Astrocyte of the spinal cord (primary cell): ENCODE data around the gene OR5B17.
"Not testable (repeated sequence)": the region's sequence is repeated elsewhere in the genome, so short reads cannot be mapped to it uniquely, and the experiment has no call there.

ENCODE experiments used
- DNase-seq: peaks from one replicate; pipeline ENCODE4 v3.0.0; 2011; ENCODE audit warnings: low read depth, low spot score
- H3K4me3 ChIP-seq: 2 replicates; pipeline ENCODE4 v1.5.1; 2011; ENCODE audit warnings: low read depth, mild to moderate bottlenecking, low read length, moderate library complexity
- CTCF ChIP-seq: IDR thresholded peaks from 2 replicates; pipeline ENCODE4 v1.5.1; 2012; ENCODE audit warnings: low read depth, mild to moderate bottlenecking, low read length, inconsistent platforms
- in situ Hi-C: cut with HindIII; loops from 2 replicates; pipeline ENCODE4 v1.10.0; 2017; ENCODE audit warnings: low sequenced_read_pairs

Gene OR5B17

GRCh38 chr11:58358969-58359368, at the start of gene OR5B17:
Gene OR5B17 (minus strand): TSS chr11:58359069. CDS start chr11:58359069, 0 bp downstream.
- TF ChIP-seq CTCF = no peak
- no peak within 1 kb of the TSS for H3K4me3 ChIP-seq
- in situ Hi-C loops = no loop called here
- no peak for DNase-seq

DNA sequence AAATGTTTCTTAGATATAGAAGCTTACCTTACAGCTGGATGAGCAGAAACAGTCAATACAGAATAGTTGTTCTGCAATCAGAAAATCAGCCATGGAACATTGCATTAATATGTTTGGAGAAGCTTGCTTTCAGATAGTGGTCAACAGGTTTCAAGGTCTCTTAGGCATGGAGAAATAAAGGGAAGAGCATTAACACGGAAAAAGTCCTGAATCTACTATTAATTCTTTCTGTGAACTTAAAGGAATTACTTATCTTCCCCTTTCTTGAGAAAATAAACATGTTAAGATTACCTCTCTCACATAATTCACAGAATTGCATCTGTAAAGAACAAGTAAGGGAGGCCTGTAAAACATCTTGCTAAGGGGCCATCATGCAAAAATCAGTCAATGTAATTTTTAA, 47.9 kb upstream of the OR5B17 start, which contains the start of gene OR5B3:
Gene OR5B3, minus strand, starts transcription at position 101 of the 400 bp plus-strand sequence. CDS start 3,465 bp downstream, outside the sequence.
- in situ Hi-C loops = no loop called here
- TF ChIP-seq CTCF = no peak
- DNase-seq = no peak
- no peak within 1 kb of the TSS for H3K4me3 ChIP-seq

DNA sequence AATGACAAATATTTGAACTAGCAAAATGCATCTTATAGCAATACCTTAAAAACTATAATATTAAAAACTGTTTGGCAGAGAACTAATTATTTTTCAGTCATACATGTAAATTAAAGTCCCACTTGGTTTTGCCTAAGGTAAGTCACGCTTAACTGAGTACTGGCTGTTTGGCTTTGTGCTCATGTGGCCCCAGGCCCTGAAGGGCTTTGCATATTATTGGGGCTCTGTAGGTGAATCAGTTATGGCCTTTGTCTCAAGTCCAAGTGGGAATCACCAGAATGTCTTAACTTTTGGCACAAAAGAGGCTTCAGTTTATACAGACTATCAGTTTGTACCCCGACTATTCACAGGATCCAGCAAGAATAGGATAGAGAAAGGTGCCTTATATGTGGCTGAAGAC, 40.8 kb upstream of the OR5B17 start:
- in situ Hi-C loops, DNase-seq, H3K4me3 ChIP-seq: not testable (repeated sequence)

DNA sequence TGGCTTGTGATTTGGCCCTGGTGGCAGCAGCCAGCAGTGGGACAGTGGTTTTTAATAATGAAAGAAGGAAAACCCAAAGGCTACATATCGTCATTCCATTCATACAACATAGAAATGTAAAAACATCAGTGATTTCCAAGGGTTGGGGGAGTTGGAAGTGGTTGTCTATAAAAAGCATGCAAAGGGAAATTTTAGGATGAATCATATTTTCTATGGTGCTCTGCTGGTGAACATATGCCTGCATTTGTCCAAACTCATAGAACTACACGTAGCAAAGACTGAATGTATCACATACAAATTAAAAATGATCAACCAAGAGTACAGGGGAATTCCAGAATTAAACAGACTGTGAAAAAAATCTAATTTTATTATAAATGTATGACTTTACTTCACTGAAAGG, 36.7 kb upstream of the OR5B17 start:
- H3K4me3 ChIP-seq = no peak overlapping the region
- no peak for TF ChIP-seq CTCF
- no peak for DNase-seq
- in situ Hi-C loops = no loop called here

DNA sequence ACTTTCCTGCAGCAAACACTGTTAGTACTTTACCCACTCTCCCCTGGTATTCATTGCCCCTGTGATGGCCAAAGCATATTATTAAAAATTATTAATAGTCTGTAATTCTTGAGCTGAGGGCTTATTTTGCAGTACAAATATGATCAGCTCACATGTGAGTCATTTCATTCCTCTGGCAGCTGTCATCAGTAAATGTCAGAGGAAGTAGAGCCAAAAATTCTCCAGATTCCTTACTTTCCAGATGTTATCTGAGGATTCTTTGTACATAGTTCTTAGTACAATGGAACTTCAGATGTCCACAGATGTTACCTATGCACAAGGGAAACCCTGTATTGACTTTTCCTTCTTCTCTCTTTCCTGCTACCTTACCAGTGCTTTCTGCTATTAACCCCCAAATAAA, 35.3 kb upstream of the OR5B17 start:
- in situ Hi-C loops = no loop called here
- no peak overlapping the region for H3K4me3 ChIP-seq

GRCh38 chr11:58392746-58393145, 33.9 kb upstream of the OR5B17 start:
- DNase-seq = no peak
- TF ChIP-seq CTCF = no peak
- in situ Hi-C loops = no loop called here
- no peak overlapping the region for H3K4me3 ChIP-seq

More for the DNA sequence above, 35.3 kb upstream of the OR5B17 start:
- TF ChIP-seq CTCF = no peak
- peak; percentile 50 for DNase-seq

DNA sequence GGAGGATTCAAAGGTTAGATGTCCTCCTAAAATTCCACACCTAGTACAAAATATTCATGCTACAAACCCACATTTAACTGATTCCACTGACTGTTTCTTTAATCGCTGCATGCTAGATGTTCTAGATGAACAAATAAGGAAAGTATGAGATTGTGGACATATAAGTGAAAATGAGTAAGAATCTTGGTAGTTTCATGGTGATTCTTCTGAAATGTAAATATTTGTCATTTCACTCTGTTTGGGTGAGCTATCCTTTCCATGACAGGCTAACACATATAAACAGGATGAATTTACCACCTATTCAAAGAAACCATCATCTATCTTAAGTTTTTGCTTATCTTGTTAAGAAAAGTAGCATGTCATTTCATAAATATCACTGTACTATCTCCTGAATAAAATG, 33.0 kb upstream of the OR5B17 start:
- no peak overlapping the region for H3K4me3 ChIP-seq
- TF ChIP-seq CTCF = no peak
- in situ Hi-C loops = no loop called here
- peak; percentile 4 for DNase-seq
